Measurements from ENCODE around the gene TENT5C. TPM values are rescaled to one million over a fixed set of nuclear protein-coding genes. Genes with fewer than 3 reads are reported as not detected.
A peak's percentile ranks its signal among the peaks of the same experiment; 100 is the strongest.

Gene TENT5C
- total and polyA plus RNA-seq, 9 of the 15 experiments (the other 6 are each of a cell fraction or from before 2014, with no cell fraction given), result 1.8 to 7.7 (median 4.0) TPM

DNA sequence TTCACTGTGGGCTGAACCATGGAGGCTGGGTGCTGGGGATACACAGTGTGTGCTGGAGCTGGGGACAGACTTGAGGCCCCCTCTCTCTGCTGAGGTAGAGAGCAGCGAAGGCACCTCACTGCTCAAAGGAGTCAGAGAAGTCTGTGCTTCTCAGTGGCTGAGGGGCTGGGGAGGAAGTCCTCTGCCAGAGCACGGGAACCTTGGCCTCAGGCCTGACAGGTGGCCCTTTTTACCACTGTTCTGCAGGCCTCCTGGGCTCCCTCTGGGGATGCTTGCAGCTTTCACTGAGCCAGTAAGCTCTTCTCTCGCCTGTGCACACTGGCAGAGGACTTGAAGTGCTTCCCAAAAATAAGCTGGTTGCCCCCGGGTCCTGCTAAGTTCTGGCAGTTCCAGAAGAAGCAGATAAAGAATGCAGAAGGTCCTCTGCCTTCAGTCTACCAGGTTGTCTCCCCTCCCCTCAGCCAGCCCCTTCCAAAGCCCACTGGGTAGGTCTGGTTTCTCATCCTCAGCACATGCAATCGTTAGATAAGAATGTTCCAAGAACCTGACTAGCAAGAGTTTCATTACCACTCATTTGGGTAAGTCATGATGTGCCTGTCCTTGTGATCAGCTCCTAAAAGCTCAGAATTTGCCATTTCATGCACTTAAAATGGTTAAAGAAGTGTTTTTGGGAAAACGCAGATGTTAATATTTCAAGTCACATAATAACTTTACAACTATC lies 53.9 kb downstream of the TENT5C start:
- ChIA-PET POLR2A (interaction anchor here (0.6 to 1.9 kb wide), 13 partner anchors 8 to 1979 kb away, joined by 3 to 9 read pairs (median 4); no protein-coding TSS in a partner anchor), CTCF (ENCODE audit: low intra/inter-chr PET ratio) (no interaction called here)
- FAIRE-seq (peak; percentile 94), DNase-seq (ENCODE audit: extremely low read depth in 1 of 4, low spot score in 3 of 4) (peak; percentile 82 to 94 (median 88)), ATAC-seq (peak; percentile 79)
- Histone ChIP-seq H3K9ac (ENCODE audit: insufficient read depth in 1 of 2, low read depth in 2 of 2, low read length in 2 of 2) (peak overlapping the region; percentile 35 to 81; a peak in 3 of 4 replicates), H3K9me1 (ENCODE audit: control insufficient read depth, insufficient read depth, low read length) (no peaks in the 10 kb centered on the region), H4K20me1 (replicated peaks; ENCODE audit: control insufficient read depth, insufficient read depth, low read length) (no peaks in the 10 kb centered on the region), H3K4me2 (ENCODE audit: insufficient read depth, low read length) (peak overlapping the region; percentile 67), H3K4me1 (replicated peaks in 1 of 2; ENCODE audit: control insufficient read depth in 2 of 2, insufficient read depth in 2 of 2, low read length in 2 of 2) (peaks cover 51 to 74% of the 10 kb centered on the region in 2 experiments), H3K36me3 (ENCODE audit: control insufficient read depth, insufficient read depth, low read length) (no peaks in the 10 kb centered on the region), H2AFZ (ENCODE audit: low read depth, low read length) (peak overlapping the region; percentile 44; the same call in 1 of the 2 replicates), H3K4me3 (no peak overlapping the region), H3K27me3 (ENCODE audit: control insufficient read depth in 2 of 2, insufficient read depth in 2 of 2, low read length in 2 of 2) (no peaks in the 10 kb centered on the region), H3K9me3 (replicated peaks; ENCODE audit: control insufficient read depth, insufficient read depth, low read depth, low read length) (no peaks in the 10 kb centered on the region), H3K27ac (ENCODE audit: extremely low read depth, low read depth, low read length) (peak overlapping the region; percentile 62), H3K79me2 (ENCODE audit: control insufficient read depth, insufficient read depth, low read length) (no peaks in the 10 kb centered on the region)
- in situ Hi-C loops (cut with MboI) (no loop called here), intact Hi-C loops (cut with micrococcal nuclease) (loop anchor here (1.0 to 2.0 kb wide), 2 partner anchors 14 to 47 kb away; no protein-coding TSS in a partner anchor)
- no TSS peak for BruUV-seq (replicated peaks)
- 10% methylated on average over 6 of the region's 6 CpGs for WGBS (ENCODE audit: insufficient coverage, low coverage, missing lambda C conversion rate)
- TF ChIP-seq, protein P1, sequence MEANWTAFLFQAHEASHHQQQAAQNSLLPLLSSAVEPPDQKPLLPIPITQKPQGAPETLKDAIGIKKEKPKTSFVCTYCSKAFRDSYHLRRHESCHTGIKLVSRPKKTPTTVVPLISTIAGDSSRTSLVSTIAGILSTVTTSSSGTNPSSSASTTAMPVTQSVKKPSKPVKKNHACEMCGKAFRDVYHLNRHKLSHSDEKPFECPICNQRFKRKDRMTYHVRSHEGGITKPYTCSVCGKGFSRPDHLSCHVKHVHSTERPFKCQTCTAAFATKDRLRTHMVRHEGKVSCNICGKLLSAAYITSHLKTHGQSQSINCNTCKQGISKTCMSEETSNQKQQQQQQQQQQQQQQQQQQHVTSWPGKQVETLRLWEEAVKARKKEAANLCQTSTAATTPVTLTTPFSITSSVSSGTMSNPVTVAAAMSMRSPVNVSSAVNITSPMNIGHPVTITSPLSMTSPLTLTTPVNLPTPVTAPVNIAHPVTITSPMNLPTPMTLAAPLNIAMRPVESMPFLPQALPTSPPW (CRISPR knock-in tag; IDR thresholded peaks at IDR 0.05), result peak; percentile 59; the same call in 1 of the 2 replicates
- TF ChIP-seq, protein P2, sequence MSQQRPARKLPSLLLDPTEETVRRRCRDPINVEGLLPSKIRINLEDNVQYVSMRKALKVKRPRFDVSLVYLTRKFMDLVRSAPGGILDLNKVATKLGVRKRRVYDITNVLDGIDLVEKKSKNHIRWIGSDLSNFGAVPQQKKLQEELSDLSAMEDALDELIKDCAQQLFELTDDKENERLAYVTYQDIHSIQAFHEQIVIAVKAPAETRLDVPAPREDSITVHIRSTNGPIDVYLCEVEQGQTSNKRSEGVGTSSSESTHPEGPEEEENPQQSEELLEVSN (IDR thresholded peaks at IDR 0.05; ENCODE audit: borderline replicate concordance in 1 of 2, extremely low read depth in 1 of 2, insufficient read depth in 1 of 2, insufficient read length in 1 of 2, low read depth in 1 of 2, low read length in 1 of 2, poor library complexity in 1 of 2, severe bottlenecking in 1 of 2), result peak in 1 of 2 experiments; percentile 31
- TF ChIP-seq XRCC3 (IDR thresholded peaks at IDR 0.05), result no peak
- no peak for TF ChIP-seq ZNF384 (IDR thresholded peaks at IDR 0.05; ENCODE audit: low read depth, low read length)
- no peak for TF ChIP-seq GABPB1 (CRISPR knock-in tag; IDR thresholded peaks at IDR 0.05)
- peak; percentile 69; the same call in 1 of the 2 replicates for TF ChIP-seq ZKSCAN1 (IDR thresholded peaks at IDR 0.05; ENCODE audit: low read depth, low read length)
- TF ChIP-seq RBFOX2 (IDR thresholded peaks at IDR 0.05; ENCODE audit: low read depth, low read length), result no peak
- TF ChIP-seq THRAP3 (IDR thresholded peaks at IDR 0.05; ENCODE audit: borderline replicate concordance), result no peak
- TF ChIP-seq BRD9 (IDR thresholded peaks at IDR 0.05; ENCODE audit: low read depth, partially characterized antibody), result no peak
- TF ChIP-seq, protein P3, sequence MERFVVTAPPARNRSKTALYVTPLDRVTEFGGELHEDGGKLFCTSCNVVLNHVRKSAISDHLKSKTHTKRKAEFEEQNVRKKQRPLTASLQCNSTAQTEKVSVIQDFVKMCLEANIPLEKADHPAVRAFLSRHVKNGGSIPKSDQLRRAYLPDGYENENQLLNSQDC (CRISPR knock-in tag; IDR thresholded peaks at IDR 0.05), result no peak
- TF ChIP-seq, protein P4, sequence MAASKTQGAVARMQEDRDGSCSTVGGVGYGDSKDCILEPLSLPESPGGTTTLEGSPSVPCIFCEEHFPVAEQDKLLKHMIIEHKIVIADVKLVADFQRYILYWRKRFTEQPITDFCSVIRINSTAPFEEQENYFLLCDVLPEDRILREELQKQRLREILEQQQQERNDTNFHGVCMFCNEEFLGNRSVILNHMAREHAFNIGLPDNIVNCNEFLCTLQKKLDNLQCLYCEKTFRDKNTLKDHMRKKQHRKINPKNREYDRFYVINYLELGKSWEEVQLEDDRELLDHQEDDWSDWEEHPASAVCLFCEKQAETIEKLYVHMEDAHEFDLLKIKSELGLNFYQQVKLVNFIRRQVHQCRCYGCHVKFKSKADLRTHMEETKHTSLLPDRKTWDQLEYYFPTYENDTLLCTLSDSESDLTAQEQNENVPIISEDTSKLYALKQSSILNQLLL (CRISPR knock-in tag; IDR thresholded peaks at IDR 0.05; ENCODE audit: borderline replicate concordance), result no peak

Data from K562 (cell line).